CMK (cell line): Measurements from ENCODE around the gene IGHMBP2.
"Not testable (repeated sequence)": the region's sequence is repeated elsewhere in the genome, so short reads cannot be mapped to it uniquely, and the experiment has no call there.

Experiments
- DNase-seq: peaks from one replicate; pipeline ENCODE4 v3.0.0-alpha.2; 2010; ENCODE audit warnings: low read depth

IGHMBP2 gene

GRCh38 chr11:68903288-68904247 lies at the start of gene IGHMBP2, which contains the start of gene MRPL21:
IGHMBP2 (plus strand) TSS chr11:68903891; CDS start chr11:68903953, 62 bp downstream.
MRPL21 (minus strand) TSS chr11:68903832; CDS start chr11:68903810, 22 bp downstream.
- DNase-seq, result peak; percentile 60

DNA sequence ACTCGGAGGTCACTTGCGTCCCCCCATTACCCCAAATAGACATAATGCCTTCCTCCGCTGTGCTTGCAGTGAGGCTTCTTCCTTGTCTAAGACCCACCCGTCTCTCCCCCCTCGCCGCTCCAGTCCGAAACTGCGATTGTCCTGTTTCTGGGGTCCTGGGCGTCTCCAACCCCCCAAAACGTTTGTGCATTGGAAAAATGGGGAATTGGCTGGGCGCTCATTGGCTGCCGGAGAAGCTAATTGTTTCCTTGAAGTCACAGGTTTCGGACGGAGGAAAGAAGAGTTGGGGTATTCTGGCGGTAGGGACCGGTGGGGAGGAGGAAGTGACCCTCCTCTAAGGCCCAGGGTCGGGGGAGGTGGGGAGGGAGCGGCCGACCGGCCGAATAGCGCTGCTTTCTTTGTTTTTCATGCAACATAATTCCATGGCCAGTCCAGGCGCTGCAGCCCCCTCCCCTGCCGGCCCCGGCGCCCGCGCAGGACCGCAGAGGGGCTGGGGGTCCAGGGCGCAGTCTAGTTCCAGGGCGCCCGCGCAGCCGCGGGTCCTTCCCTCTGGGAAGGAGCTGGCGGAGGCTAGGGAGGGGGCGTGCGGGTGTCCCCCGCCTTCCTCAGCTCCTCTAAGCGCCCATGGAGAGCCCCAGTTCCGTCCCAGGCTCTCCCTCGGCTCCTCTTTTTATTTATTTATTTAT lies 49.3 kb upstream of the IGHMBP2 start:
- no peak for DNase-seq

- DNase-seq, result no peak
Observed at GRCh38 chr11:68855205-68855981, 48.3 kb upstream of the IGHMBP2 start.

DNA sequence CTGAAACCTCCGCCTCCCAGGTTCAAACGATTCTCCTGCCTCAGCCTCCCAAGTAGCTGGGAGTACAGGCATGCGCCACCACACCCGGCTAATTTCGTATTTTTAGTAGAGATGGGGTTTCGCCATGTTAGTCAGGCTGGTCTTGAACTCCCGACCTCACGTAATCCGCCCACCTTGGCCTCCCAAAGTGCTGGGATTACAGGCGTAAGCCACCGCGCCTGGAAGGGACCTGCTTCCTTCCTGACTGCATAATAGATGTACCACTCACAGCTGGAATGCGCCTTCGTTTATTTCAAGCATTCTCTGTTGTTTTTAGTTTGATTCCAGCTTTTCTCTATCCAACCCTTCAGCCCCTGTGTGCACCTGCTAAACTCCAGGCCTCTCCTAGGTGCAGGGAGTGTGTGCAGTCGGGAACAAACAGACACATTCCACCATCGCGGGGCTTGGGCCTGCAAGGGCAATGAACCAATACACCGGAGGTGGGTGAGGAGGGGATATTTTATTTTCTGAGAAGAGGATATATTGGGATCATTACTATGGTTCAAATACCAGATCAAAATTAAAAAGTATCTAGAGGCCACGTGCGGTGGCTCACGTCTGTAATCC lies 47.2 kb upstream of the IGHMBP2 start:
- not testable (repeated sequence) for DNase-seq

DNA sequence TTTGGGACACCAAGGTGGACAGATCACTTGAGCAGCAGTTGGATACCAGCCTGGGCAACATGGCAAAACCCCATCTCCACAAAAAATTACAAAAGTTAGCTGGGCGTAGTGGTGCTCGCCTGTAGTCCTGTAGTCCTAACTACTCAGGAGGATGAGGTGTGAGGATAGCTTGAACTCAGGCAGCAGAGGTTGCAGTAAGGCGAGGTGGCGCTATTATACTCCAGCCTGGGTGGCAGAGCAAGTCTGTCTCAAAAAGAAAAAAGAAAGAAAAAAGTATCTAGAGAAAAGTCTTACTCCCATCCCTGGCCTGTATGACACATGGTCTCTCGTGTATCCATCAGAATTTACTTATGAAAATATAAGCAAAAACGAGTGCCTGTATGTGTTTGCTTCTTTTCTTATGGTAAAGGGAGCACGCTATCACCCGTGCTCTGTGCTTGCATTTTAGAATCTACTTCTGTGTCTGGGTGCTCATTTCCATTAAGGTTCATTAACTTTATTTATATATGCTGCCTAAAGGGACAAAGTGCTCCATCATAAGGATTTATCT lies 46.6 kb upstream of the IGHMBP2 start:
- DNase-seq, result no peak

DNA sequence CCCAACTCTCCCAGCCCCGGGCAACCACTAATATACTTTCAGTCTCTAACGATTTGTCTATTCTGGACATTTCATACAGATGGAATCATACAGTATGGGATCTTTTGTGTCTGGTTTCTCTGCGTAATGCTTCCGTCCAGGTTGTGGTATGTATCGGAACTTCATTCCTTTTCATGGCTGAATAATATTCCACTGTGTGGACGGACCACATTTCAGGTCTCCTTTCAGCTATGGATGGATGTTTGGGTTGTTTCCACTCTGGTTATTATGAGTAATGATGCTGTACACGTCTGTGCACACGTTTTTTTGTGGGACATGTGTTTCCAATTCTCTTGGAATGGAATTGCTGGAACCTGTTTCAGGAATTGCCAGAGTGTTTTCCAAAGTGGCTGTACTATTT lies 44.6 kb upstream of the IGHMBP2 start:
- no peak for DNase-seq

GRCh38 chr11:68862421-68862820 lies 41.3 kb upstream of the IGHMBP2 start:
- no peak for DNase-seq

DNA sequence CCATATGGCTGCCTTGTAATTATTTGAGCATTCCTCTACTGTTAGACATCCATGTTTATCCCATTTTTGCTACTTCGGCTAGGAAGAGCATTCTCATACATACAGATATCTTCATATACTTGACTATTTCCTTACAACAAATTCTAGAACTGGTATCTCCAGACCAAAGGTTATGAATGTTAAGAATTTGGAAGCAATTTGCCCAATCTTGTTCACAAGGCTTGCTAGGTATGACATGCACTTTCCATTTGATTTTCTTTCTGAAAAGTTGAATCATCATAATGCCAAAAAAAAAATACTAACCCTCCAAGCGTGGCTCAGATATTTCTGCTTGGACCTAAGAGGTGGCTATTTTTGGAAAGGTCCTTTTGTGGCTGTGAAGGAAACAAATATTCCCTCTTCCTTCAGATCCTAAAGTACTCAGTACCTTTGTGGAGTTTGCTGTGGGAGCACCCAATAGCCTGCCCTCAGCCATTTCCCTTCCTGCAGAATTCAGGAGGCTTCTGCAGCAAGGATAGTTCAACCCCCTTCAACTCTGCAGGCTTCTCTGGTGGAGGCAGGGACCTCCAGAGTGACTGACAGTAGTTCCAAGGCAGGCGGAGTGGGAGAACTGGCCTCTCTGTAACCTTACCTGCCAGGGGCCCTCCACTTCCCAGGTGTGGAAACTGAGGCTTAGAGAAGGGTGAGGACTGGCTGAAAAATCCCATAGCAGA lies 40.0 kb upstream of the IGHMBP2 start:
- DNase-seq, result no peak

DNA sequence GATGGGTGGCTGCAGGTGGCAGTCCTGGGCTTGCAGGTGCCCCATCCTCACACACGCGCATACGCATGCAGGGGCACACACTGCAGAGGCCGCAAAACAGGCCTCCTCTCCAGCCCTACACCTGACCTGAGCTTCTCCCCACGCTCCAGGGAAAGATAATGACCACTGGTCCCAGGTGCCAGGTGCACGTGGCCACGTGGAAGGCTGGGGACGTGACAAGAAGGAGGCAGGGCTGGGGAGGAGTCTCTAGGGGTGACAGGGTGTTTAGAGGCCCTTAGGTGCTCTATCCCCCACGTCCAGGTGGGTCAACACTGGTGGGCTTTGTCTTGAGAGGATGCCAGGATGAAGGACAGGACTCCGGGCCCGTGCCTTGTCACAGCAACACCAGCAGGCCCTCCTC lies 38.5 kb upstream of the IGHMBP2 start:
- no peak for DNase-seq

- no peak for DNase-seq
Observed at GRCh38 chr11:68867066-68867465, 36.6 kb upstream of the IGHMBP2 start.

GRCh38 chr11:68868221-68868835 lies 35.4 kb upstream of the IGHMBP2 start:
- DNase-seq, result no peak

- no peak for DNase-seq
Observed at GRCh38 chr11:68870470-68870869, 33.2 kb upstream of the IGHMBP2 start.

GRCh38 chr11:68872216-68873003 lies 31.3 kb upstream of the IGHMBP2 start:
- no peak for DNase-seq

GRCh38 chr11:68878022-68878421 lies 25.7 kb upstream of the IGHMBP2 start:
- DNase-seq, result no peak

GRCh38 chr11:68880851-68881250 lies 22.8 kb upstream of the IGHMBP2 start:
- DNase-seq, result no peak

DNA sequence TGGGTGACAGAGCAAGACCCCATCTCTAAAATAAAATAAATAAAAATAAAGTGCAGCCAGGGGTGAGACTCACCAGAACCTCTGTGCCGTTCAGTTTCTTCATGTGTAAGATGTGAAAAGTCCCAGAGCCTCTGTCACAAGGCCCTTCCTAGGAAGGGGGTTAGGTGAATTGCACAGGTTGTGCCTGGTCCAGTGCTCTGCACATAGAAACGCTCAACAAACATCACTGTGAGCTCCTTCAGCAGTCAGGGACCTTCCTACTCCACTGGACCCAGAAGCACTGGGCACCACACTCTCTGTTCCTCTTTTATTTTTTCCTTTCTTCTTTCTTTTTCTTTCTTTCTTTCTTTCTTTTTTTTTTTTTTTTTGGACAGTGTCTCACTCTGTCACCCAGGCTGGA lies 22.4 kb upstream of the IGHMBP2 start:
- no peak for DNase-seq

GRCh38 chr11:68882391-68882790 lies 21.3 kb upstream of the IGHMBP2 start:
- DNase-seq, result no peak

DNA sequence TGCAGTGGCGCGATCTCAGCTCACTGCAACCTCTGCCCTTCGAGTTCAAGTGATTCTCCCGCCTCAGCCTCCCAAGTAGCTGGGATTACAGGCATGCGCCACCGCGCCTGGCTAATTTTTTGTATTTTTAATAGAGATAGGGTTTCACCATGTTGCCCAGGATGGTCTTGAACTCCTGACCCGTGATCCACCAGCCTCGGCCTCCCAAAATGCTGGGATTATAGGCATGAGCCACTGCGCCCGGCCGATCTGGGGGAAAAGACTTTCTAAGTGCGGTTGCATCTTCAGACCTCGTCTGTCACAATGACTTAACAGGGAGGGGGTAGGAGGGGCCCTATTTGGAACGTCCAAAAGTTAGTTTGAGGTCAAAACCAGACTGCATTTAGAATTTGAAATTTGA lies 18.9 kb upstream of the IGHMBP2 start:
- not testable (repeated sequence) for DNase-seq

GRCh38 chr11:68889948-68890446 lies 13.7 kb upstream of the IGHMBP2 start:
- no peak for DNase-seq
